ENCODE measurements around the gene CTDSP2.
A peak's percentile ranks its signal among the peaks of the same experiment; 100 is the strongest.

Gene CTDSP2

GRCh38 chr12:57822392-57823130 is 24.0 kb downstream of the CTDSP2 start:
- TF ChIP-seq GATA3 (IDR thresholded peaks at IDR 0.05; ENCODE audit: low read depth, low read length): no peak
- TF ChIP-seq GATA2 (IDR thresholded peaks at IDR 0.05; ENCODE audit: low read depth, low read length): no peak

- TF ChIP-seq GATA3 (IDR thresholded peaks at IDR 0.05; ENCODE audit: low read depth, low read length) (no peak), GATA2 (IDR thresholded peaks at IDR 0.05; ENCODE audit: low read depth, low read length) (no peak)
Observed at GRCh38 chr12:57821474-57822214, 24.9 kb downstream of the CTDSP2 start.

- TF ChIP-seq GATA2 (IDR thresholded peaks at IDR 0.05; ENCODE audit: low read depth, low read length) (no peak), GATA3 (IDR thresholded peaks at IDR 0.05; ENCODE audit: low read depth, low read length) (no peak)
Observed at GRCh38 chr12:57817261-57817989, 29.1 kb downstream of the CTDSP2 start.

GRCh38 chr12:57816855-57817151 is 29.7 kb downstream of the CTDSP2 start:
- TF ChIP-seq GATA2 (IDR thresholded peaks at IDR 0.05; ENCODE audit: low read depth, low read length) (no peak), GATA3 (IDR thresholded peaks at IDR 0.05; ENCODE audit: low read depth, low read length) (no peak)

GRCh38 chr12:57816001-57816854 is 30.3 kb downstream of the CTDSP2 start:
- TF ChIP-seq GATA2 (IDR thresholded peaks at IDR 0.05; ENCODE audit: low read depth, low read length) (peak; percentile 97), GATA3 (IDR thresholded peaks at IDR 0.05; ENCODE audit: low read depth, low read length) (peak; percentile 85; the same call in 1 of the 2 replicates)

- TF ChIP-seq GATA3 (IDR thresholded peaks at IDR 0.05; ENCODE audit: low read depth, low read length): no peak
- no peak for TF ChIP-seq GATA2 (IDR thresholded peaks at IDR 0.05; ENCODE audit: low read depth, low read length)
Observed at GRCh38 chr12:57815177-57816000, 31.1 kb downstream of the CTDSP2 start.

- TF ChIP-seq GATA2 (IDR thresholded peaks at IDR 0.05; ENCODE audit: low read depth, low read length): no peak
Observed at GRCh38 chr12:57813971-57814772, 32.4 kb downstream of the CTDSP2 start.

- TF ChIP-seq GATA2 (IDR thresholded peaks at IDR 0.05; ENCODE audit: low read depth, low read length) (no peak), GATA3 (IDR thresholded peaks at IDR 0.05; ENCODE audit: low read depth, low read length) (no peak)
Observed at GRCh38 chr12:57813111-57813970, 33.2 kb downstream of the CTDSP2 start.

- no peak for TF ChIP-seq GATA3 (IDR thresholded peaks at IDR 0.05; ENCODE audit: low read depth, low read length)
- no peak for TF ChIP-seq GATA2 (IDR thresholded peaks at IDR 0.05; ENCODE audit: low read depth, low read length)
Observed at GRCh38 chr12:57811028-57811755, 35.3 kb downstream of the CTDSP2 start.

GRCh38 chr12:57810450-57810849 is 36.1 kb downstream of the CTDSP2 start:
- TF ChIP-seq GATA2 (IDR thresholded peaks at IDR 0.05; ENCODE audit: low read depth, low read length) (no peak), GATA3 (IDR thresholded peaks at IDR 0.05; ENCODE audit: low read depth, low read length) (no peak)

- TF ChIP-seq GATA2 (IDR thresholded peaks at IDR 0.05; ENCODE audit: low read depth, low read length): no peak
Observed at GRCh38 chr12:57809425-57809824, 37.1 kb downstream of the CTDSP2 start.

Data from SH-SY5Y (cell line).